NCI-H146 (cell line): Measurements from ENCODE around the gene SULT2B1.

ENCODE experiments used
- DNase-seq: peaks from one replicate; lab custom pipeline; 2025; lab: John Stamatoyannopoulos, UW

Gene SULT2B1

GRCh38 chr19:48634424-48635262 is 82.7 kb downstream of the SULT2B1 start:
- peak; percentile 98 for DNase-seq

- peak; percentile 80 for DNase-seq
These were observed 83.4 kb downstream of the SULT2B1 start for GRCh38 chr19:48635263-48635965.

GRCh38 chr19:48635966-48636858 is 84.2 kb downstream of the SULT2B1 start:
- DNase-seq = peak; percentile 37

GRCh38 chr19:48636859-48637448 is 85.0 kb downstream of the SULT2B1 start, which contains the start of gene DBP:
TSS of gene DBP (minus strand) at chr19:48637379. CDS start at chr19:48636994, 385 bp downstream.
- DNase-seq = peak; percentile 74

GRCh38 chr19:48637449-48637947 is 85.5 kb downstream of the SULT2B1 start:
- peak; percentile 100 for DNase-seq

GRCh38 chr19:48637948-48638830 is 86.2 kb downstream of the SULT2B1 start:
- DNase-seq = peak; percentile 90

GRCh38 chr19:48638831-48639381 is 86.9 kb downstream of the SULT2B1 start:
- DNase-seq = no peak

GRCh38 chr19:48639483-48640375 is 87.8 kb downstream of the SULT2B1 start:
- DNase-seq = no peak

- DNase-seq = no peak
These were observed 89.9 kb downstream of the SULT2B1 start for GRCh38 chr19:48641850-48642249.

- DNase-seq = no peak
These were observed 90.9 kb downstream of the SULT2B1 start for GRCh38 chr19:48642862-48643261.

GRCh38 chr19:48644355-48644754 is 92.4 kb downstream of the SULT2B1 start:
- no peak for DNase-seq

GRCh38 chr19:48644839-48645619 is 93.1 kb downstream of the SULT2B1 start:
- DNase-seq = peak; percentile 69

GRCh38 chr19:48645620-48646000 is 93.6 kb downstream of the SULT2B1 start:
- no peak for DNase-seq

GRCh38 chr19:48646001-48646721 is 94.2 kb downstream of the SULT2B1 start, which contains the start of gene CA11:
TSS of gene CA11 (minus strand) at chr19:48646187. CDS start at chr19:48645632, 555 bp downstream.
- peak; percentile 89 for DNase-seq

GRCh38 chr19:48646722-48647216 is 94.8 kb downstream of the SULT2B1 start:
- peak; percentile 94 for DNase-seq

- no peak for DNase-seq
These were observed 96.2 kb downstream of the SULT2B1 start for GRCh38 chr19:48648134-48648533.
